Stimulated activated CD4-positive, alpha-beta T cell treated with anti-CD3 and anti-CD28 coated beads, Interleukin-1b, Interleukin-23, amount 100 ng/mL, for 48 hours (primary cell): Measurements from ENCODE around the gene APBB2.
"Not testable (repeated sequence)": the region's sequence is repeated elsewhere in the genome, so short reads cannot be mapped to it uniquely, and the experiment has no call there.

Experiments used
- DNase-seq: peaks from one replicate; pipeline ENCODE4 v3.0.0-alpha.2; 2020

The APBB2 gene

GRCh38 chr4:41095192-41095872 lies 119.0 kb downstream of the APBB2 start:
- DNase-seq: no peak

- DNase-seq: no peak
Measured at GRCh38 chr4:41092128-41092527, 122.2 kb downstream of the APBB2 start.

GRCh38 chr4:41081847-41082246 lies 132.5 kb downstream of the APBB2 start:
- no peak for DNase-seq

GRCh38 chr4:41080976-41081375 lies 133.4 kb downstream of the APBB2 start:
- DNase-seq: no peak

- no peak for DNase-seq
Measured at GRCh38 chr4:41079881-41080560, 134.3 kb downstream of the APBB2 start.

- DNase-seq: no peak
Measured at GRCh38 chr4:41077628-41078027, 136.7 kb downstream of the APBB2 start.

- no peak for DNase-seq
Measured at GRCh38 chr4:41076481-41076880, 137.9 kb downstream of the APBB2 start.

- no peak for DNase-seq
Measured at GRCh38 chr4:41074215-41074614, 140.1 kb downstream of the APBB2 start.

- DNase-seq: no peak
Measured at GRCh38 chr4:41072021-41072777, 142.1 kb downstream of the APBB2 start.

- no peak for DNase-seq
Measured at GRCh38 chr4:41070516-41071281, 143.6 kb downstream of the APBB2 start.

GRCh38 chr4:41069838-41070237 lies 144.5 kb downstream of the APBB2 start:
- no peak for DNase-seq

GRCh38 chr4:41069257-41069656 lies 145.1 kb downstream of the APBB2 start:
- DNase-seq: no peak

GRCh38 chr4:41067369-41067768 lies 147.0 kb downstream of the APBB2 start:
- DNase-seq: no peak

- DNase-seq: no peak
Measured at GRCh38 chr4:41066049-41066448, 148.3 kb downstream of the APBB2 start.

GRCh38 chr4:41065434-41066006 lies 148.8 kb downstream of the APBB2 start:
- DNase-seq: no peak

- no peak for DNase-seq
Measured at GRCh38 chr4:41064953-41065352, 149.4 kb downstream of the APBB2 start.

GRCh38 chr4:41061482-41062185 lies 152.7 kb downstream of the APBB2 start:
- no peak for DNase-seq

- no peak for DNase-seq
Measured at GRCh38 chr4:41060352-41061334, 153.7 kb downstream of the APBB2 start.

- DNase-seq: not testable (repeated sequence)
Measured at GRCh38 chr4:41059411-41059810, 154.9 kb downstream of the APBB2 start.

GRCh38 chr4:41058426-41058825 lies 155.9 kb downstream of the APBB2 start:
- DNase-seq: no peak

GRCh38 chr4:41057467-41057866 lies 156.9 kb downstream of the APBB2 start:
- DNase-seq: no peak
